ENCODE results near the gene LRRK1. TPM values are rescaled to one million over a fixed set of nuclear protein-coding genes. Genes with fewer than 3 reads are reported as not detected.

Gene LRRK1, protein sequence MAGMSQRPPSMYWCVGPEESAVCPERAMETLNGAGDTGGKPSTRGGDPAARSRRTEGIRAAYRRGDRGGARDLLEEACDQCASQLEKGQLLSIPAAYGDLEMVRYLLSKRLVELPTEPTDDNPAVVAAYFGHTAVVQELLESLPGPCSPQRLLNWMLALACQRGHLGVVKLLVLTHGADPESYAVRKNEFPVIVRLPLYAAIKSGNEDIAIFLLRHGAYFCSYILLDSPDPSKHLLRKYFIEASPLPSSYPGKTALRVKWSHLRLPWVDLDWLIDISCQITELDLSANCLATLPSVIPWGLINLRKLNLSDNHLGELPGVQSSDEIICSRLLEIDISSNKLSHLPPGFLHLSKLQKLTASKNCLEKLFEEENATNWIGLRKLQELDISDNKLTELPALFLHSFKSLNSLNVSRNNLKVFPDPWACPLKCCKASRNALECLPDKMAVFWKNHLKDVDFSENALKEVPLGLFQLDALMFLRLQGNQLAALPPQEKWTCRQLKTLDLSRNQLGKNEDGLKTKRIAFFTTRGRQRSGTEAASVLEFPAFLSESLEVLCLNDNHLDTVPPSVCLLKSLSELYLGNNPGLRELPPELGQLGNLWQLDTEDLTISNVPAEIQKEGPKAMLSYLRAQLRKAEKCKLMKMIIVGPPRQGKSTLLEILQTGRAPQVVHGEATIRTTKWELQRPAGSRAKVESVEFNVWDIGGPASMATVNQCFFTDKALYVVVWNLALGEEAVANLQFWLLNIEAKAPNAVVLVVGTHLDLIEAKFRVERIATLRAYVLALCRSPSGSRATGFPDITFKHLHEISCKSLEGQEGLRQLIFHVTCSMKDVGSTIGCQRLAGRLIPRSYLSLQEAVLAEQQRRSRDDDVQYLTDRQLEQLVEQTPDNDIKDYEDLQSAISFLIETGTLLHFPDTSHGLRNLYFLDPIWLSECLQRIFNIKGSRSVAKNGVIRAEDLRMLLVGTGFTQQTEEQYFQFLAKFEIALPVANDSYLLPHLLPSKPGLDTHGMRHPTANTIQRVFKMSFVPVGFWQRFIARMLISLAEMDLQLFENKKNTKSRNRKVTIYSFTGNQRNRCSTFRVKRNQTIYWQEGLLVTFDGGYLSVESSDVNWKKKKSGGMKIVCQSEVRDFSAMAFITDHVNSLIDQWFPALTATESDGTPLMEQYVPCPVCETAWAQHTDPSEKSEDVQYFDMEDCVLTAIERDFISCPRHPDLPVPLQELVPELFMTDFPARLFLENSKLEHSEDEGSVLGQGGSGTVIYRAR (N-terminal part only)
- 21.1 TPM for total RNA-seq

GRCh38 chr15:100918690-100919480 is at the start of gene LRRK1:
Gene LRRK1, plus strand, starts transcription at chr15:100919357. Its CDS starts 5,276 bp downstream, at chr15:100924633.
- intact Hi-C loops (cut with DNase I), result loop anchor here (1.0 to 10.0 kb wide), 2 partner anchors 88 to 336 kb away; partner anchors contain the start of gene CHSY1
- DNase-seq (ENCODE audit: extremely low spot score in 2 of 2), result peak in 1 of 2 donors; percentile 81
- H3K4me3 ChIP-seq, result peak within 1 kb of the TSS; percentile 78 to 83
- no peaks in the 10 kb centered on the region for H3K9me3 ChIP-seq
- H3K27me3 ChIP-seq, result no peaks in the 10 kb centered on the region
- peak in 1 of 2 donors; percentile 16 for TF ChIP-seq POLR2A (IDR thresholded peaks at IDR 0.05)
- TF ChIP-seq POLR2AphosphoS5 (IDR thresholded peaks at IDR 0.05; ENCODE audit: insufficient read depth in 1 of 2, low read depth in 1 of 2), result no peak
- peak in 1 of 3 experiments; percentile 4 for TF ChIP-seq CTCF (IDR thresholded peaks at IDR 0.05)
- peaks cover 35% of the 10 kb centered on the region for H3K4me1 ChIP-seq
- no peaks in the 10 kb centered on the region for H3K36me3 ChIP-seq
- H3K27ac ChIP-seq, result peak within 1 kb of the TSS; percentile 88

DNA sequence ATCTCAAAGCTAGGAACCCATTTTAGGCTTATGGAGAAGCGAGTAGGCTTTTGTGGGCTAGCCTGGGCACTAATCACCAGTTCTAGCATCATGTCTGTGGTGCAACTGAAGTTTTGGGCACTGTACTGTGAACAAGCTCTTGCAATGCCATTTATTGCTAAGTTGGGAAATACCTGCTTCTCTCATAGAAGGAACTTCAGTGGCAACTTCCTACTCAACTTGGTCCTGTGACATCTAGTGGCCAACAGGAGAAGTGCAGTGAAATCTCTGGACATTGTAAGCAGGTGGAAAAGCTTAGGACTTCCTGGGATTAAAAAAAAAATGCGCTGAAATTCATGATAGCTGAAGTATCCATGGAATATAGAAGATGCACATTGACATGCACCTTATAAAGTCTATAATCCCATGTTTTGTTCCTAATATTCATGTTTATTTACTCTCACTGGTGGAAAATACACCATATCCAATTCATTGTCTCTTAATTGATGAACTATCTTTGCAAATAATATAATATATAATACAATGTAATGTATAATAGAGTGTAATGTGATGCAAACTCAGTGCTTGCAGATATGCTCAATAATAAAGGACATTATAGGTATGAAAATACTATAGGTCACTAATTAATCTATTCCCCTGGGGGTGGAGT is 46.0 kb upstream of the LRRK1 start:
- H3K36me3 ChIP-seq, result no peaks in the 10 kb centered on the region
- H3K4me1 ChIP-seq, result no peaks in the 10 kb centered on the region
- intact Hi-C loops (cut with DNase I), result loop anchor here (5.0 kb wide), 1 partner anchor 246 kb away; no protein-coding TSS in a partner anchor
- no peak for DNase-seq (ENCODE audit: extremely low spot score in 2 of 2)
- no peaks in the 10 kb centered on the region for H3K9me3 ChIP-seq
- no peaks in the 10 kb centered on the region for H3K27me3 ChIP-seq
- H3K27ac ChIP-seq, result no peak overlapping the region
- TF ChIP-seq CTCF (IDR thresholded peaks at IDR 0.05) (peak; percentile 89 to 98 (median 90)), POLR2A (IDR thresholded peaks at IDR 0.05) (no peak), POLR2AphosphoS5 (IDR thresholded peaks at IDR 0.05; ENCODE audit: insufficient read depth in 1 of 2, low read depth in 1 of 2) (peak in 1 of 2 donors; percentile 83)
- no peak overlapping the region for H3K4me3 ChIP-seq

DNA sequence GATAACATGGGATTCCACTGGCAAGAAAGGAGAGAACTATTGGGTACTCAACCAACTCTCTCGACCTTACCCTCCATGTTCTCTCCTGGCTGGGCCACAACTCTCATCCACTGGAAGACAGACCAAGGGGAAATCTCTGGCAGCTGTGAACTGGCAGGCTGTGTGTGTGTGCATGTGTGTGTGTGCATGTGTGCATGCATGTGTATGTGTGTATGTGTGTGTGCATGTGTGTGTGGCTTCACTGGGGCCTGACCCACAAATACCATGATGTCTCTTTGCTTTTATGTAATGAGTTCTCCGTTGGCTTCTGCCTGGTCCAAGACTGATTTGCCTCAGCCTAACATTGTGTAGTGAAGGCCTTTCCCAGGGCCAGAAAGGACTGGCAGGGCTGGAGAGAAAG is 43.7 kb upstream of the LRRK1 start:
- no peak for TF ChIP-seq POLR2A (IDR thresholded peaks at IDR 0.05)
- no peak for TF ChIP-seq POLR2AphosphoS5 (IDR thresholded peaks at IDR 0.05; ENCODE audit: insufficient read depth in 1 of 2, low read depth in 1 of 2)
- no peak for TF ChIP-seq CTCF (IDR thresholded peaks at IDR 0.05)
- H3K27me3 ChIP-seq, result no peaks in the 10 kb centered on the region
- no peak for DNase-seq (ENCODE audit: extremely low spot score in 2 of 2)
- no peaks in the 10 kb centered on the region for H3K9me3 ChIP-seq
- H3K4me3 ChIP-seq, result no peak overlapping the region
- no peaks in the 10 kb centered on the region for H3K36me3 ChIP-seq
- H3K4me1 ChIP-seq, result peaks cover 4% of the 10 kb centered on the region
- no peak overlapping the region for H3K27ac ChIP-seq
- intact Hi-C loops (cut with DNase I), result no loop called here

DNA sequence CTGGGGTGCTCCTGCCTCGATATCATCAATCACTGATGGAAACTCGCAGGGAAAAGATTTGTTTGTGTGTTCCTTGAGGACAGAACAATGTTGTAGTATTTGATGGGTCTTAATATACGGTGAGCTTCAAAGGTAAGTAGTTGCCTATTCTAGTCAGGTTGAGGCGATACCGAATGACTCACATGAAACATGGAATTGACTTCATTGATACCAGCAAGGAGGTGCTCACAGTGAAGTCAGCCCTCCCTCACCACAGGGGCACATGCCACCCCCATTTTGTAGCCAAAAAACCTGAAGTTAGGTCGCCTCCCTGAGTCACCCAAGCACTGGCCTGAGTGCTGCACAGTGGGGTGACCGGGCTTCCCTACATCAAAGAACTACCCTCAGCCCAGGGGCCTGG is 43.2 kb upstream of the LRRK1 start:
- Histone ChIP-seq H3K36me3 (no peaks in the 10 kb centered on the region), H3K4me3 (no peak overlapping the region), H3K9me3 (no peaks in the 10 kb centered on the region), H3K27ac (no peak overlapping the region), H3K27me3 (no peaks in the 10 kb centered on the region), H3K4me1 (peaks cover 7% of the 10 kb centered on the region)
- intact Hi-C loops (cut with DNase I), result no loop called here
- TF ChIP-seq POLR2AphosphoS5 (IDR thresholded peaks at IDR 0.05; ENCODE audit: insufficient read depth in 1 of 2, low read depth in 1 of 2), result no peak
- no peak for TF ChIP-seq CTCF (IDR thresholded peaks at IDR 0.05)
- no peak for TF ChIP-seq POLR2A (IDR thresholded peaks at IDR 0.05)
- DNase-seq (ENCODE audit: extremely low spot score in 2 of 2), result no peak
